Activated gamma-delta T cell treated with Interleukin-2 at 50 U/mL for 16 hours (primary cell): Measurements from ENCODE around the gene BCL2L11.

Experiments used
- DNase-seq: peaks from one replicate; pipeline ENCODE4 v3.0.0-alpha.2; 2020

BCL2L11 gene

DNA sequence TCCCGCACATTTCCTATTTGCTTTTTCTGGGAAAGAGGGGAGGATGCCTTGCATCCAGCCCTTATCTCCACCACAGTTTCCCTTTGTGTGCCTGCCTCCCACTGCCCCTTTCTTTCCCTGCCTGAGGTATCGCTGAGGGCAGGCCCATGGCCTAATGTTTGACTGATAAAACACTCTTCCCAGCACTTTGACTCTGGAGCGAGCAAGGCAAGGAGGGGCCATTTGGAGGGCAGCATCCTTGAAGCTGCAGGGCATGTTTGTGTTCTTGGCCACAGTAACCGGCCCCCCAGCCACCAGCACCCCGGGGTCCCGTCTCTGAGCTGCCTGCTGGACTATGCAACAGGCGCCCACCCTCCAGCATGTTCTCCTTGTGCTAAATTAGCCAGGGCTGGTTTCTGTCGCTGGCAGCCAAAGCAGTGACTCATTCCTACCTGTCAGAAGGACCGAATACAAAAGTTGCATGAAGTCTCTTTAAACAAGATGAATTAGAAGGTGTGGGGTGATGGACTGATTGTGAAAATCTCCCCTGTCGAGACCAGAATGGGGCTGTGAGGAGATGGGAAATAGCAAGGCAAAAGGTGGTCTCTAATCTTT is 50.7 kb downstream of the BCL2L11 start:
- no peak for DNase-seq

DNA sequence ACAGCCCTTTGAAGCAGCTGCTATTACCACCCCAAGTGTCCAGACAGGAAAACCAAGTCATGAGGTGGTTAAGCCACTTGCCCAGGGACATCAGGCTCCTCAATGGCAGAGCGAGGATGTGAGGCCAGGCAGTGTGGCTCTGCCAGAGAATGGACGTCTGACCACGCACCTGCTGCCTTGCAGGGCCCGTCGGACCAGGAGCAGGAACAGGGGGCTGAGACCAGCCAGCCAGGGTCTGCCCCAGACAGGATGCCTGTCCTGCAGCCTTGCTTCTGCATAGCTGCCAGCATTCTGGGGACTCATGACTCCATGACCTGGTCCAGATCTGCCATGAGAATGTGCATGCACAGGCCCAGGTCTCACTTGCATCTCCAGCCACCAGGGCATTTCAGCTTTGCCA is 52.0 kb downstream of the BCL2L11 start:
- DNase-seq = no peak

DNA sequence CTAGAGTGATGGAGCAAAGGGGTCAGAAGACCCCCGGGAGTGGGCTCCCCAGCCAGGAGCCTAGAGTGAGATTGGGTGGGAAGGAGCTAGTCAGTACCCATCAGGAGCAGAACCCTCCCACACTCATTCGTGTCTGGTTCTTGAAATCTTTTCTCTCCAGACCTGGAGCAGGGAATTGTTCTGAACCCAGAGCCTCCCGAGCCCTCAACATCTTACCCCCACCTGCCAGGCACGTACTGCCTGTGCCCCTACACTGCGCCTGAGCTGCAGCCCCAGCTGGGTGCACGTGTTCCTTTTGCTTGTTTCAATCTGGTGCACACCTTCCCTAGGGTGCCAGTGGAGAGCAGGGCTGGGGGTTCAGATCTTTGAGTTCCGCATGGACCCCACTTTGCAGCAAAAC is 52.6 kb downstream of the BCL2L11 start:
- no peak for DNase-seq

DNA sequence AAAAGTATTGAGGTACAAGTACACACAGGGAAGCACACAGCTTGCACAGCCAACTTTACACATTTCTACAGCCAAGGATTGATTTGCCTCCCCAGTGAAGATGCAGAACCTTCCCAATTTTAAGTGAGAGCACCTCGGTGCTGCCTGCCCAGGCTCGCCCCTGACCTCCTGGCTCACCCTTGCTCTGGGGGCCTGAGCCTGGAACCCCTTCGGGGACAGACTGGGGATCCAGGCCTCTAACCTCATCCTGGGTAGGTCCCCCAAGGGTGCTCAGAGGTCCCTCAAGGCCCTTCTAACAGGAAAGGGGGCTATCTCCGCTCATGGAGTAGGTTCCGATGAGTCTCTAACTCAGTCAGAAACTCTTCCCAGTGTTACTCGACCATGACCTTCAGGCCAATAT is 53.1 kb downstream of the BCL2L11 start:
- DNase-seq = no peak

DNA sequence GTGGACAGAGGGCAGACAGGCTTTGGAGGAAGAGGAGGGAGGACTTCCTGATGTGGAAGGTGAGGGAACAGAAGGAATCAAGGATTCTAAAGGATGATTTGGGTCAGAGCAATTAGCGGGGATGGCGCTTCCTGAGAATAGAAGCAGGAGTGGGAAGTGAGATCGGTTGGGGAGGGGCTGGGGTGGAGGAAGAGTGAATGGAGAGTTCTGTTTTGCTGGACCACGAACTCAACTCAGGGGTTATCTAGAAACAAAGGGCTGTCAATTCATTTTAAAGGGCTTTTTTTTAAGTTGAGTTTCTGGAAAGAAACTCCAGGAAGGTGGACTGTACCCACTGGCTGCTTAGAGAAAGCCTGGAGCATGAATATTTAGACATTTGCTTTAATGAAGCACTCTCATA is 54.9 kb downstream of the BCL2L11 start:
- no peak for DNase-seq

DNA sequence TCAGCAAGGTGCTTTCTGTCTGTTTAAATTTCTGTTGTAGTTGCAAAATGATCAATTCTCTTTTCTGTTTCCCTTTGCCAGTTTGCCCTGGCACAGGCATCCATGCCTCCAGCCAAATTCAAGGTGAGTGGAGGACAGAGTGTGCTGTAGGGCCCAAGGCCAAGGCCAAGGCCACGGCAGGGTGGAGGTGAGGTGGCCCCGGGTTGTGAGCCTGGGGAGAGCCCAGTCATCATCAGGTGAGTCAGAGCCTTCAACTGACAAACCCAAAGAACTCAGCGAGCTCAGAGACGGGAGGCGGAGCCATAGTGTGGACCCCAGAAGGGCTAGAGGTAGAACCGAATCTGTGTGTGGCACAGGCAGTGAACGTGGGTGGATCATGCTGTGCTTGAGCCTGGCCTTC is 55.7 kb downstream of the BCL2L11 start:
- no peak for DNase-seq

DNA sequence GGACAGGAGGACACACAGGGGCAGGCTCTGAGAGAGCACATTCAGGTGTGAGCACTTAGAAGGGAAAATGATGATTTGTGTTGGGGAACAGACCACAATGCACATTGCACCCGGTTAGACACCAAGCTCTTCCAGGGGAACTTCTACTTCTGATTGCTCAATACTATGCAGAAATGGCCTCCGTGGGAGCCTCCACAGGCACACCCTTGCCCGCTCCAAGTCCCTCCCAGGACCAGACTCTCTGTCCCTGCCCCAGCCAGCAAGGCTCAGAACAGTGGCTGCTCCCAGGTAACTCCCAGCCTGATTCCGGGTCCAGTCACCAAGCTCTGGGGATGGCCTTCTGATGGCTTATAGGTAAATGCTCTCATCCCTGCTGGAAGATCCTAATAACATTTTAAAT is 56.2 kb downstream of the BCL2L11 start:
- DNase-seq = no peak

DNA sequence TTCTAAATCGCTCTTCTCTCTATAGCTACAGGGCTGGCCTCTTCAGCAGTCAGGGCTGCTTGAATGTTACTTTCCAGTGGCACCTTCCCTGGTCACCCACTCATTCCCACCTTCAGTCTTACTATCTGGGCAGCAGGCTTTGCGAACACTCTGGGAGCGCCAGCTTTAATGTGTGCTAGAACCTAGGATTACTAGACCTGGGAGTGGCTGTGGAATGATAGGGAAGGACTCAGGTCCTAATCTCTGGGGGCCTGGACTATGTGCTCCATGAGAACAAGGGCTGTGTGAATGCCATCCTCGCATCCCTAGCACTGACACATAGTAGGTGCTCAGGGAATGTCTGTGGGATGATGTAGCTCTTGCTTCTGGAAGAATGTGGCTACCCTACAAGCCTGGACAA is 57.6 kb downstream of the BCL2L11 start:
- DNase-seq = no peak

DNA sequence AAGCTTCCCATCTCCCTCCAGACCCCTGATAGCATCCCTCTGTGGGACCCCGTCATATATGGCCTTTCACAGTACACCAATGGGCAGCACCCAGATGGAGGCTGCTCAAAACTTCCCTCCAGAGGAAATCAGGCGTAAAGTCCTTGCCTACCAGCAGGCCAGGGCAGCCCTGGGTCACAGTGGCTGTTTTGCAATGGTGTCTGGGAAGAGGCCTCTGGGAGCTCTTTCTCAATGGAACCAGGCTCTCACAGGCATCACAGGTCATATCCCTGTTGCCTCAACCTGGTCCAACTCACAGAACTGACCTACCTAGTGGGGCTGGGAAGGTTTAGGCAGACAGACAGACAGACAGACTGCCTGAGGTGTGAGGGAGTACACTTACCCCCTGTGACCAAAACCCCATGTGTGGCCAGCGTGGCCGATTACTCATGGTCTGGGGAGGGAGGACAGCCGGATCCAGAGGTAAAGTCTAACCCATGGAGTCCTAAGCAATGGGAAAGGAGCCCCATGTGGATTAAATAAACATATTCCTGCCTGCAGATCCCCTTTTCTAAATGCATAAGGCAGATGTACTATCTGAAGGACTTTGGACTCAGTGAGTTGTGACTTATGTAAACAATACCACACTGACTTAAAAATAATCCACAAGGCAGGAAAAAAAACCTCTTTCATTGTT is 58.2 kb downstream of the BCL2L11 start:
- DNase-seq = no peak

DNA sequence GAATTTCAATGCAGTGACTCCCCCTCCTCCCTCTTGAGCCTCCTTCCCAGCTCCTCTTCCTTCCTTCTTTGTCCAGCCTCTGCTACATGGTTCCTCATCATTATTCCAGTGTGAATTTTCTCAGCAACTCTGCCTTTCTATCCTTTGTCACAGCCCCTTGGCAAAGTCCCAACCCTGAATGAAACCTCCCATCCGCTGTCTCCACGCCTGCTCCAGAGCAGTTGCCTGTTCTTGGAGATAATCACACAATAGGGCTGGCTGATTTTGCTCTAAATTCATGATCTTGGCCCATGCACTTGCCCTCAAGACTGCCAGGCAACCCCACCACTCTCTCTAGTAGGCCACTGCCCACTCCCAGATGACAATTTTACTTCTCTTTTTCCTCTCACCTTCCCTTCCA is 61.4 kb downstream of the BCL2L11 start:
- no peak for DNase-seq

DNA sequence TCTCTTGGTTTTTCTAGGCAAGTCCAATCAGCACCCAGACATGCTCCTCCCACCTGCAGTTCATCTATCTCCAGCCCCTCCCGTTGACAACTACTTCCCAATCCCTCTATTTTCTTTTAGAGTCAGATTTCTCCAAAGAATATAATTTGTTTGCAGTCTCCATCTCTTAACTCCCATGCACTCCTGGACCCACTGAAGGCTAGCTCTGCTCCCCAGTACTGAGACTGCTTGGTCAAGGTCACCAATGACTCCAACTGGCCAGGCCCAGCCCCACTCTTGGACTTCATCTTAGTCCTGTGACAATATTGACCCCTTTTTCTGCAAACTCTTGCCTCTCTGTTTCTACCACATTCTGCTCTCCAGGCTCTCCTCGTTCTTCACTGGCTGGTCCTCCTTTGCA is 62.0 kb downstream of the BCL2L11 start:
- no peak for DNase-seq

DNA sequence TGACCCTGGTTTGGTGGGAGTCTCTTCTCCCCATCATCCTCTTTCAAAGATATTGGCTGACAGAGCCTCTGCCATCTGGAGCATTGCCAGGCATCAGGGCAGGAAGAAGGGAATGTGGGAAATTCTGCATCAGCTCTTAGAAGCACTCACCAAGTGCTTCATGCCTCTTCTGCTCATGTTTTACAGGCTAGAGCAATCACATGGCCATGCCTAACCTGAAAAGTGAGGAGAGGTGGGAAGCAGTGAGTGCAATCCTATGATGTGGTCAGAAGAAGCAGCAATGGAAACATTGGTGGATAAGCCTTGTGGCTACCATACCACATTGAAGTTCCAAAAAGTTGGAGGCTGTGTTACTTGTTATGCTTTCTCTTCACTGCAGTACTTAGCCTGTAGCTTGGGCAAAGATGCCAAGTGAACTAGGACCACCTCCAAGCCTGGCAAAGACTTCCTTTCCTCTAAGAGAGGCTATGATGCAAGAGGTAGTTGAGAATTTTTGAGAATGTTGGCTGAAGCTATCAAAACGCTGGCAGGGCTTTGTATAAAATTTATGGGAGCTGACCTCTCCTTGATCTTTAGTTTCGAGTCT is 64.1 kb downstream of the BCL2L11 start:
- no peak for DNase-seq

DNA sequence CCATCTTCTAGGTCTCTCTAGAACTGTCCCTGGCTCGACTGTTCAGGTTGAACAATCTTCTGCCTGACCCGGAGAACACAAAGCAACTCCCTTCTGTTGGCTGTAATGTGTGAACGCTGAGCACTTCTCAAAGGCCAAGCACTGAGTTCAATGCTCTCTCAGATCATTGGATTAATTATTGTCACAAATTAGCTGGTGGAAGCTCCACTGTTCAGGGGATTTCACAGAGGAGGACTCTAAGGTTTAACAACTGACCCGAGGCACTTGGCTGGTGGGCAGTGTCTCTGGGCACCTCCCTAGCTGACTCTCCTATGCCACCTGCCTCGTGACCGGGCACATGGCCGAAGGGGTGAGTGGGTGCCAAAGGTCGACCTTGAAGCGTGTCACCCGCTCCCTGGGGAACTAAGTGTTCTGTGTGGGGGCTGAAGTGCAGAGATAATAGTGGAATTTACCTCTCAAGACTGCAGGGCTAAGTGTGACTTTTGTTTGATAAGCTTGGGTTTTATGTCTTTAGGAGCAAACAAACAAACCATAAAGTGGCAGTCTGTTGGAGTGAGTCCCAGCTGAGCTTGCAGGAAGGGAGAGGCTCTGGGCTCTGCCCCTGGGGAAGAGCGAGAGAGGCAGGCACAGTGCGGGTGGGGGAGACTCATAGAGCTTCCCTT is 64.8 kb downstream of the BCL2L11 start:
- no peak for DNase-seq

DNA sequence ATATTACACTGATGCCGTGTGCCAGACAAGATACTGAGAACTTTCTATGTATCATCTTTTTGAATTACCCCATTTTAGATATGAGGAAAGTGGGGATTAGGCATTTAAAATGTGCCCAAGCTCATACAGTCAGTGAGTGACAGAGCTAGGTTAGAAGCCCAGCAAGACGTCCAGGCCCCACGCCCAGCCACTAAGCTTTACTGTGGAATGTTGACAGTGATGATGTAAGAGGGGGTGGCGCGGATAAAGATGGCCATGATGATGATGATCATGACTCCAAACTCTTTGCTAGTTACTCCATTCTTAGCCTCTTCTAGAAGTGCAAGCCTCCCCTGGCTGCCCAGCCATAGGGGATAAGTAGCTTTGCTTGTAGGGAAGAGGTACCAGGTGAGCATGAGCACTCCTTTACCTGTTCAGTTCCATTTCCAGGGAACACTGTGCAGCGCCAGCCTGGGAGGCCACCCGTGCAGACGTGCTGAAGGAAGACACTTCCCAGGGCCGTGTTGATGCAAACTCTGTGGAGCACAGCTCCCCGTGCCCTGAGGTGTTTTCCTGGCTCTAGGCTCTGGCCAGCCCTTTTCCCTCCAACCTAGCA is 65.5 kb downstream of the BCL2L11 start:
- no peak for DNase-seq

DNA sequence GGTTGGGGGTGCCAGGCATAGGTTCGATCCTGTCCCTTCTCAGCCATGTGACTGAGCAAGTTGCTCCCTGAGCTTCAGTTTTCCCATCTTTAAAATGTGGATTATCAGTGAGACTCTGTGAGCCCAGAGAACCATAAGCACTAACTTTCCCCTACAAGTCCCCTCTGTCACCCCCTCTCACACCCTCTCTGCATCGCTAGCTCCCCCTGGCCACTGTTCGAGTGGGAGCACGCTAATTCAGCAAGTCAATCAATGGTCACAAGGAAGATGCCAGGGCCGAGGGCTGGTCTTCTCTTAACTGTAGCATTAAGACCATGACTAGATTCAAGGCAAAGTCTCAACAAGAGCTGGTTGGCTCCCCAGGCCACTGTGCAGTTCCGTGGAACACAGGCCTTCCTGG is 66.2 kb downstream of the BCL2L11 start:
- no peak for DNase-seq

DNA sequence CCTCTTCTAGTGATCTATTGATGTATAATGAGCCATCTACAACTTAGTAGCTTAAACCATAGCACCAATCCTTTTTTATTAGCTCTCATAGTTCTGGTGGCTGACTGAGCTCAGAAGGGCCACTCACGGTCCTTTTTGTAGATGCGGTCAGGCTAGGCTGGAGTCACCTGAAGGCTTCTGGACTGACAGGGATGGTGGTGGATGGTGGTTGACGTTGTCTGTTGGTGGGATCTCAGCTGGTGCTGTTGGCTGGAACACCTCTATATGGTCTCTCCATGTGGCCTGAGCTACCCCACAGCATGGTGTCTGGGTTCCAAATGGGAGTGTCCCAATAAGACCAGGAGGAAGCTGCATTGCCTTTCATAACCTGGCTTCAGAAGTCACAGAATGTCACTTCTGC is 68.0 kb downstream of the BCL2L11 start:
- no peak for DNase-seq

DNA sequence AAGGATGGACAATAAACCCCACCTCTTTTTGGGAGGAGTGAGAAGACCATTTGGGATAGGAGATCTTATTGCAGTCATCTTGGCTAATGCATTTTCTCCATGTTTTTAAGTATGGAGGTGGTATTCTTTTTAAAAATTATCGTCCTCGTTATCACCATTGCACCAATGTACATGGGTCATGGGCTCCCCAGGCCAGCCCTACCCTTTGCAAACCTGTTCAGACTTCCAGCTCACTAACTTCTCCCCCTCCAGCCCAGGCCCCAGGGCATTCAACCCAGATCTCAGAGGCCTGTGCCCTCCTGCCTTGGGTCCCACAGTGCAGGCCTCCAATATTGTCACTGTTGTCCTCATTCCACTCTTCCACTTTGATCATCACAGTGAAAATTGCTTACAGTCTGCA is 68.4 kb downstream of the BCL2L11 start:
- DNase-seq = no peak

DNA sequence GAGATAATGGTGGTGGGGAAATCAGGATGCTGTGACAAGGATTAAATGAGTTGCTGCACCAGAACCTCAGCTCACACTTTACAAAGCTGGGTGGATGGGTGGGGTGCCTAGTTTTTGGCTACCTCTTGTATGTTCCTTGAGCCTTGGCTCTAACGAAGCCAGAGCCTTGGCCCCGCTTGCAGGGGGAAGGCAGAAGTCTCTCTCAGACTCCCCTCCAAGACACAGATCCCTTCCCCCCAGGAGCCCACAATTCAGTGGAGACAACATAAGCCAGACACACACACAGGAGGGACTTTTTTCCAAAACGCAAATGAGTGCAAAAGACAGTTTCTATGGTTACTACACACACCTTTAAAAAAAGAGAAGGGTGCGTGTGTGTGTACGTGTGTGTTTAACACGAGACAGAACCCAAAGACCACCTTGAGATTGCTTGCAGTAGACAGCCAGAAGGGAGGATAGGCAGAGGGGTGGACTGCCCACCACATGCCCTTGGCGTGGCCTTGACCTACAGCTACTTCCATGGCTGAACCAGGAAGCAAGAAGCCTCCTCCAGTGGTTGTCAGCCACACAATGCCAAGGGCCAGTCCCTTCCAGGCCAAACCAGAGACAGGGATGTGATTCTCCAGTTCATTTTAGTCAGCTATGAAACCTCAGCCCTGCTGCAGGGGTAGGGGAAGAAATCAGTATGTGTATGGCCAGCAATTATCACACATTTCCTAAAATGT is 70.3 kb downstream of the BCL2L11 start:
- no peak for DNase-seq

DNA sequence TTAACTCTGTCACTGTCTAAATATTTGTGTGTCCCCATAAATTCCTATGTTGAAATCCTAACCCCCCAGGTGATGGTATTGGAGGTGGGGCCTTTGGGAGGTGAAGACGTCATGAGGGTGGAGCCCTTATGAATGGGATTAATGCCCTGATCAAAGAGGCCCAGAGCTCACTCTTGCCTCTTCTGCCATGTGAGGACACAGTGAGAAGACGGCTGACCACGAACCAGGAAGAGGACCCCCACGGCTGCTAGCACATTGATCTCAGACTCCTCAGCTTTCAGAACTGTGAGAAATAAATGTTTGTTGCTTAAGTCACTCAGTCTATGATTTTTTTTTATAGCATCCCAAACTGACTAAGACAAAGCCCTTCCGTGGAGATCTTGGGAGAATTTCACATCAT is 71.2 kb downstream of the BCL2L11 start:
- no peak for DNase-seq

DNA sequence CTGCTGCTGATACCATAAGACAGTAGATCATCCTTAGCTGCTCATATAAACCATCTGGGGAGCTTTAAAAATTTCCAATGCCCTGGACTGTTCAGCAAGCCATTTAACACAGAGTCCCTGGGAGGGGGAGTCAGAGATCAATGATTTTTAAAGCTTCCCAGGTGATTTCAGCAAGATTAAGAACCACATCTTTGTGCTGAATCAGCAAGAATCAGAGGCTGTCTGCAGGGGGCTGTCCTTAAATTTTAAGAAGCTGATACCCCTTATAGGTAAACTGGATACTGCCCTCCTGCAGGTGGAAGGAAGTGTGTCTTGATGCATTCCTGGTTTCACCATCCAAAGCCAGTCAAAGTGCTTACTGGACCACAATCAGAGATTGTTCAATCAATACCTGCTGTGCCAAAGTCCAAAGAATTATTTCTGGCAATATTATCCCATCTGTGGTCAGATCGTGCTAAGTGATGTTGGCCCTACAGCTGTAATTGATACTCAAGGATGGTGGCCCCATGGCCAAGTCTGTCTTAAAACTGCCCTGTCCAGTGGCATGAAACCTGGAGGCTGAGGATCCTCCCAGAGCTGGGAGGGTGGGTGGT is 72.2 kb downstream of the BCL2L11 start:
- no peak for DNase-seq

DNA sequence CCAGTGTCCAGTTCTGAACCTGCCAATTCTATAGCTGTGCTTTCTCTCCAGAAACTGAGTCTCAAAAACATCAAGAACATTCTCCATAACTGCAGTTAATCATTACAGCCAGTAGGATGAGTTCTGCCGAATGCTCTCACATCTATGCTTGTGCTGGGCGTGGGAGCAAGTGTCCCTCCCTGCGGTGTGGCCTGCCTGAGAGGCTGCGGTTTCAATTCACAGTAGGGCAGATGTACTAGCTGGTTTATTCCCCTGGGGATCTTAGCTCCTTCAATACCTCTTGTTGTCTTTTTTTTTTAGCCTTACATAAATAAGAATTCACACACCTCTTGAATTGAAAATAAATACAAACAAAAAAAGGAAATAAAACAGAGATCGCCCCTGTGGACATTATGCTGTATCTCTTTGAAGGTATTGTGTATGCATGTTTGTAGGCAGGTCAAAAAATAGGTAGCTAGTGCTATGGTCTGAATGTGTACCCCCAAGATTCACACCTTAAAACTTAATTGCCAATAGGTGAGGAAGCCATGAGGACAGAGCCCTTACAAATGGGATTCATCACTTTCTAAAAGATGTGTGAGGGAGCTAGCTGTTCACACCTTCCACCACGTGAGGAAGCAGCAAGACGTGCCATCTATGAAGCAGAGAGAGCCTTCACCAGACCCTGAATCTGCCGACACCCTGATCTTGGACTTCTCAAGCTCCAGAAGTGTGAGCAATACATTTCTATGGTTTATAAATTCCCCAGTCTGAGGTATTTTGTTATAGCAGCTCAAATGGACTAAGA is 74.3 kb downstream of the BCL2L11 start:
- DNase-seq = no peak

DNA sequence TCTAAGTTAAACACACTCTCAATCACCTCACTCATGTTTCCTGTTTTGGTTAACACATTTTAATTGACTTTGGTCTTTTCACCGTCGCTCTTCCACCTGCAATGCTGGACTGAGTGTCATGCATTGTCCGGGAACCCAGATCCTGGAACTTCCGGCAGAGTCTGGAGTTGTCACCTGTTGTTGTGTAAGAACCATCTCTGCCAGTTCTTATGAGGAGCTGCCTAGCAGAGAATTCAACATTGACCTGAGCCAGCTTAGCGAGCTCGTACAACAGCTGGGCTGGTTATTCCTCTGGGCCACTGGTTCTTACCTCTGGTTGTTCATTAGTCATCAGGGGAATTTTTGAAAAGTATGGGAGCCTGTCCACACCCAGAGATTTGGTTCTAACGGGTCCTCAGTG is 75.7 kb downstream of the BCL2L11 start:
- no peak for DNase-seq
